ENCODE results near the gene TPRX2.
"Not testable (repeated sequence)": the region's sequence is repeated elsewhere in the genome, so short reads cannot be mapped to it uniquely, and the experiment has no call there.

Gene TPRX2
- 0 reads per million in 4 donors for total RNA-seq

GRCh38 chr19:47858646-47859285, at the start of gene TPRX2:
TSS of gene TPRX2 (plus strand) at chr19:47859235. CDS start at chr19:47859247, 12 bp downstream.
- DNase-seq = not testable (repeated sequence)

GRCh38 chr19:47813304-47813994, 45.6 kb upstream of the TPRX2 start:
- peak; percentile 41 to 71 (median 59) for DNase-seq

GRCh38 chr19:47813995-47814328, 45.1 kb upstream of the TPRX2 start:
- no peak for DNase-seq

GRCh38 chr19:47816270-47816669, 42.8 kb upstream of the TPRX2 start:
- not testable (repeated sequence) for DNase-seq

- DNase-seq = not testable (repeated sequence)
Observed at GRCh38 chr19:47818221-47818620, 40.8 kb upstream of the TPRX2 start.

GRCh38 chr19:47819858-47820257, 39.2 kb upstream of the TPRX2 start:
- no peak for DNase-seq

- DNase-seq = no peak
Observed at GRCh38 chr19:47820410-47820809, 38.6 kb upstream of the TPRX2 start.

GRCh38 chr19:47821460-47822020, 37.5 kb upstream of the TPRX2 start, which contains the start of gene CRX:
TSS of gene CRX (plus strand) at chr19:47821937. CDS start at chr19:47834444, 12,507 bp downstream.
- no peak for DNase-seq

- no peak for DNase-seq
Observed at GRCh38 chr19:47824396-47824795, 34.6 kb upstream of the TPRX2 start.

- no peak for DNase-seq
Observed at GRCh38 chr19:47826800-47827199, 32.2 kb upstream of the TPRX2 start.

- no peak for DNase-seq
Observed at GRCh38 chr19:47832723-47833122, 26.3 kb upstream of the TPRX2 start.

GRCh38 chr19:47836038-47836437, 23.0 kb upstream of the TPRX2 start:
- DNase-seq = no peak

- DNase-seq = no peak
Observed at GRCh38 chr19:47839411-47839810, 19.6 kb upstream of the TPRX2 start.

- DNase-seq = no peak
Observed at GRCh38 chr19:47839913-47840312, 19.1 kb upstream of the TPRX2 start.

GRCh38 chr19:47842941-47843340, 16.1 kb upstream of the TPRX2 start:
- no peak for DNase-seq

- DNase-seq = no peak
Observed at GRCh38 chr19:47848425-47848822, 10.6 kb upstream of the TPRX2 start.

- DNase-seq = peak in 2 of 5 donors; percentile 16 to 25
Observed at GRCh38 chr19:47848823-47849473, 10.1 kb upstream of the TPRX2 start.

- DNase-seq = no peak
Observed at GRCh38 chr19:47853003-47853402, 6.0 kb upstream of the TPRX2 start.

- no peak for DNase-seq
Observed at GRCh38 chr19:47854459-47854858, 4.6 kb upstream of the TPRX2 start.

- DNase-seq = not testable (repeated sequence)
Observed at GRCh38 chr19:47858231-47858630, 804 bp upstream of the TPRX2 start.

GRCh38 chr19:47859838-47860237, 803 bp downstream of the TPRX2 start:
- DNase-seq = not testable (repeated sequence)

- no peak for DNase-seq
Observed at GRCh38 chr19:47860602-47861297, 1.7 kb downstream of the TPRX2 start.

GRCh38 chr19:47861630-47862029, 2.6 kb downstream of the TPRX2 start:
- DNase-seq = no peak

All from T-helper 1 cell (primary cell).